Measurements from ENCODE around the gene ATXN7.

ATXN7 gene

GRCh38 chr3:63932509-63933212 lies 69.0 kb downstream of the ATXN7 start:
- DNase-seq (ENCODE audit: low read depth in 1 of 2, low spot score in 1 of 2): no peak

GRCh38 chr3:63933459-63933858 lies 69.8 kb downstream of the ATXN7 start:
- DNase-seq (ENCODE audit: low read depth in 1 of 2, low spot score in 1 of 2): no peak

GRCh38 chr3:63934041-63934866 lies 70.6 kb downstream of the ATXN7 start:
- DNase-seq (ENCODE audit: low read depth in 1 of 2, low spot score in 1 of 2): no peak

DNA sequence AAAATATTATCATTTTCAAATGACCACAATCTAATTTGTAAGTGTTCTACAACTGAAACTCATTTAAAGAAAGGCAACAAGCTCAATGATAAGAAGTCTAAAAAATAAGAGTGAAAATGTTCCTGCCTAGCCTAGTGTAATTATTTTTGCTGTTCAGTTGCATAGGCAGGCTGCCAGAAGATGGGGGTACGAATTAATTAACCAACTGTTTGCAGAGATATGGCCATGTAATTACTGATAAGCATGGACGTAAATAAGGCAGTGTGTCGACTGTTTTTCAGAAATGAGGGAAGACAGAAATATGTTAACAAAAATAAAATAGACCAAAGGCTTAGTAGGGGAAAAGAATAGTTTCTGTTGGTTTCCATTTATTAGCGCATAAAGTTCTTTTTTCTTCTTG lies 73.3 kb downstream of the ATXN7 start:
- DNase-seq (ENCODE audit: low read depth in 1 of 2, low spot score in 1 of 2): no peak

DNA sequence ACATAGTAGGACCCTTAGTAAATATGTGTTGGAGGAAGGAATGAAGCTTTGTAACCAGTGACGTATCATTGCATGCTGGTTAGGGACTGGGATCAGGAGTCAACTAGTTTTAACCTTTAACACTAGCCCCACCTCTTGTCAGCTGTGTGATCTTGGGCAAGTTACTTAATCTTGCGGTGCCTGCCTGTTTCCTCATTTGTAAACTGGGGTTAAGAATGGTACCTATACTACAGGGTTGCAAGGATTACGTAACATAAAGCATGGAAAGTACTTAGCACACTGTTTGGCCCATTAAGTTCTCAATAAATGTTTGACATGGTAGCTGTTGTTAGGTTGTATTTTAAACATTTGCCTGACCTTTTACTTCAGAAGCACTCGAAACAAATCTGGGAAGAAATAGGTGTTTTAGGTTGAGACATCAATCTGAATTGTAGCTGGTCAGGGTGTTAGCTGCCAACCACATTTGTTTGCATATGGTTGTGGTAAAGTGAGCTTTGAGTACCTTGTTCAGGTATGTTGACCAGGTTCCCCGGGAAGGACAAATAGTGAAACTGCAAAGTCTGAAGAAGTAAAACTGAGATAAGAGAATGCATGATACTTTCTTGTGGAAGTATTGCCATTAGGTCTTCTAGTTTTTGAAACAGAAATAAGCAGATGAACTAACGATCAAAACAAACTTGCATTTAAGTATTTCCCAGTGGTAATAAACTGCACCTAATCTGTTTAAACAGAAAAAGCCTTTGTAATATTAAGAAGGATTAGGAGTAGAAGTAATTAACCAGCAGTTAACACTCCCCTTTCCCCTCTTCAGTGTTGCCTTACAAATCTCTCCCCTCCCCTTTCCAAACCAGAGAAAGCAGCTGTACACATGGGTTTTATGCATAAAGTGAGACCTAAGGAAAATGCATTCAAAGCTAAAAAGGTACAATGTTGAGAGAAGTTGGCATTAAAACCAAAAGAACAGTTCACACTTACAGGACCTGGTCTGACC lies 74.3 kb downstream of the ATXN7 start:
- no peak for DNase-seq (ENCODE audit: low read depth in 1 of 2, low spot score in 1 of 2)

DNA sequence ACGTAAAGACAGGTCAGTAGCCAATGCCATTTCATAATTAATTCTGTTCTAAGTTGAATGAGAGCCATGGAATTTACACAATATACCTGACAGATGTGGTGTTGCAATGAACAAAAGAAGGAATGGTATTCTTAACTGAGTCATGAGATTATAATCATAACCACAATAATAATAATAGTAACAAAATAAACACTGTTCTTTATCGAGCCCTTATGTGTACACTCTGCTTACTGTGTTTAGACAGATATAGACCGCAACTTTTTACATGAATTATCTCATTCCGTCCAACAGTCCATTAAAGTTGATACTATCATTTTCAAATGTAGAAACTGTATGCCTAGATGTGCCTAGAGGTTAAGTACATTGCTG lies 76.7 kb downstream of the ATXN7 start:
- no peak for DNase-seq (ENCODE audit: low read depth in 1 of 2, low spot score in 1 of 2)

- DNase-seq (ENCODE audit: low read depth in 1 of 2, low spot score in 1 of 2): no peak
Observed at GRCh38 chr3:63942528-63942927, 78.9 kb downstream of the ATXN7 start.

GRCh38 chr3:63943678-63944077 lies 80.0 kb downstream of the ATXN7 start:
- DNase-seq (ENCODE audit: low read depth in 1 of 2, low spot score in 1 of 2): no peak

GRCh38 chr3:63945558-63946096 lies 82.0 kb downstream of the ATXN7 start:
- no peak for DNase-seq (ENCODE audit: low read depth in 1 of 2, low spot score in 1 of 2)

DNA sequence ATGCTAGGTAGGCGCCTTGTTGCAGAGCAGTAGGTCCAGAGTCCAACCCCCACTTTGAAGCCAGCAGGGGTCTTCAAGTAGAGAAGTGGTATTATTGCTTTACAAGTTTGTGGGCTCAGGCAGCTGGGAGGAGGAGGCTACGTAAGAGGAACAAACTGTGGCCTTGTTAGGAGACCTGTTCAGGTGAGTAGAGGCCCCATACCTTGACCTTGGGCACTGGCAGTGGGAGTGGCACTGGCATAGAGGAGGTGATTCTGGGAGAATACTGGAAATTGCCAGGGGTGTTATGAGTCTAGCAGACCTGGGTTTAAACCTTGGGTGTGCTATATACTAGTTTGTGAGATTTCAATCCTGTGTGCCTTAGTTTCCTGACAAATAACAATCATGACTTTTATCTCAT lies 83.1 kb downstream of the ATXN7 start:
- no peak for DNase-seq (ENCODE audit: low read depth in 1 of 2, low spot score in 1 of 2)

- DNase-seq (ENCODE audit: low read depth in 1 of 2, low spot score in 1 of 2): no peak
Observed at GRCh38 chr3:63947594-63947993, 83.9 kb downstream of the ATXN7 start.

DNA sequence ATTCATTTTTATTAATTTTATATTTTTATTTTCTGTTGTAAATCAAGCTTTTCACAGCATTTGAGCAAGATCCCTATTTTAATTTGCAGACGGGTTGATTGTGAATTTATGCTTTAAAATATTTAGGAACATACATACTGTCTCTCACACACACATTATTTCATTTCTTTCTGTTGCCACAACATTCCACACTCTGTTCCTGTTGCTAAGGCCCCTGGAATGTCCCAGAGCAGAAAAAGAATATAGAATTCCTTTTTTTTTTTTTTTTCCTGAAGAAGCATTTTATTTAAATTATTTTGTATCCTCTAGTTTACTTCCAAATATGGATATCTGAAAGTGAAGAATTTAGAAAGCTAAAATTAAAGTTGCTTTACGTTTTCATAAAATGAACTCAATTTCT lies 85.3 kb downstream of the ATXN7 start:
- DNase-seq (ENCODE audit: low read depth in 1 of 2, low spot score in 1 of 2): no peak

- no peak for DNase-seq (ENCODE audit: low read depth in 1 of 2, low spot score in 1 of 2)
Observed at GRCh38 chr3:63950698-63951097, 87.0 kb downstream of the ATXN7 start.

GRCh38 chr3:63951492-63952247 lies 88.0 kb downstream of the ATXN7 start:
- no peak for DNase-seq (ENCODE audit: low read depth in 1 of 2, low spot score in 1 of 2)

- DNase-seq (ENCODE audit: low read depth in 1 of 2, low spot score in 1 of 2): no peak
Observed at GRCh38 chr3:63952248-63952594, 88.6 kb downstream of the ATXN7 start.

DNA sequence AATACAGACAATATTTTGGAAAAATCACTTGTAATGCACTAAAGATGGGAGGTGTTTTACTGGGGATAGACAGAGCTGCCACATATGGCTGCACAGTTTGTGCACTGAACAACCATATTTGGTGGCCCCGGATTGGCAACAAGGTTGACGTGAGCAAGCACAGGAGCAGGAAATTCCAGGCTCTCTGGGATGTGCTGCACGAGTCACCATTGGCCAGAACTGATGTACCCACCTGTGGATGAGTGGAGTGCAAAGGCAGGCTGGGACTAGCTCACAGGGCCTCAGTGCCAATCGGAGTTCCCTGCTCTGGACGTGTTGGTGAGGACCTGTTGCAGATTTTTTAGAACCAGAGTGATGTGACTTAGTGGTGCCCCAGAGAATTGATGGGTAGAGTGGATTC lies 90.5 kb downstream of the ATXN7 start:
- no peak for DNase-seq (ENCODE audit: low read depth in 1 of 2, low spot score in 1 of 2)

GRCh38 chr3:63955036-63955650 lies 91.5 kb downstream of the ATXN7 start:
- DNase-seq (ENCODE audit: low read depth in 1 of 2, low spot score in 1 of 2): no peak

GRCh38 chr3:63955830-63956545 lies 92.3 kb downstream of the ATXN7 start:
- no peak for DNase-seq (ENCODE audit: low read depth in 1 of 2, low spot score in 1 of 2)

- DNase-seq (ENCODE audit: low read depth in 1 of 2, low spot score in 1 of 2): no peak
Observed at GRCh38 chr3:63959146-63959545, 95.5 kb downstream of the ATXN7 start.
